Smooth muscle cell (in vitro differentiated cells): ENCODE data around the gene NOL9. TPM values are rescaled to one million over a fixed set of nuclear protein-coding genes. Genes with fewer than 3 reads are reported as not detected.

Experiments used
- DNase-seq: peaks from one replicate; lab custom pipeline; 2025; ENCODE audit not compliant: unreplicated experiment; lab: John Stamatoyannopoulos, UW
- H2AFZ ChIP-seq: fragments of 200-600 bp; sonication (generic); 2 replicates; pipeline ENCODE4 v1.6.0; 2016; ENCODE audit warnings: antibody characterized with exemption, low read depth, mild to moderate bottlenecking
- H3F3A ChIP-seq: fragments of 200-600 bp; sonication (generic); 2 replicates; pipeline ENCODE4 v1.6.0; 2017; ENCODE audit warnings: antibody characterized with exemption, low read depth
- H3K27ac ChIP-seq: fragments of 200-600 bp; sonication (generic); 2 replicates; pipeline ENCODE4 v1.5.1; 2016; ENCODE audit warnings: low read depth, mild to moderate bottlenecking
- H3K27me3 ChIP-seq: fragments of 200-600 bp; sonication (generic); 2 replicates; pipeline ENCODE4 v1.6.1; 2016; ENCODE audit warnings: low read depth, mild to moderate bottlenecking
- H3K36me3 ChIP-seq: fragments of 200-600 bp; sonication (generic); 2 replicates; pipeline ENCODE4 v1.5.1; 2016; ENCODE audit warnings: low read depth
- H3K4me1 ChIP-seq: fragments of 200-600 bp; sonication (generic); 2 replicates; pipeline ENCODE4 v1.5.1; 2016; ENCODE audit warnings: low read depth
- H3K4me2 ChIP-seq: fragments of 200-600 bp; sonication (generic); 2 replicates; pipeline ENCODE4 v1.6.0; 2016; ENCODE audit warnings: mild to moderate bottlenecking
- H3K4me3 ChIP-seq: fragments of 200-600 bp; sonication (generic); 2 replicates; pipeline ENCODE4 v1.5.1; 2016; ENCODE audit warnings: mild to moderate bottlenecking
- H3K79me2 ChIP-seq: fragments of 200-600 bp; sonication (generic); 2 replicates; pipeline ENCODE4 v1.6.0; 2016; ENCODE audit warnings: low read depth, mild to moderate bottlenecking
- H3K9ac ChIP-seq: fragments of 200-600 bp; sonication (generic); 2 replicates; pipeline ENCODE4 v1.6.0; 2016; ENCODE audit warnings: low read depth
- H3K9me3 ChIP-seq: fragments of 200-600 bp; sonication (generic); replicated peaks from 2 replicates; pipeline ENCODE4 v1.5.1; 2016; ENCODE audit warnings: low read depth
- H4K20me1 ChIP-seq: fragments of 200-600 bp; sonication (generic); 2 replicates; pipeline ENCODE4 v1.6.0; 2016; ENCODE audit warnings: low read depth
- WGBS: methylation state at CpG from one replicate; pipeline ENCODE4 v1.1.7; 2016; ENCODE audit warnings: low lambda C conversion rate; 5-methylcytosine and 5-hydroxymethylcytosine counted together
- polyA plus RNA-seq: library from polyadenylated mRNA; unstranded; fragments of >200 nt; fragmentation: Nextera tagmentation; extraction: Ambion mirVana; gene quantifications from 2 replicates; pipeline ENCODE4 v1.2.1, GENCODE V29; 2016
- total RNA-seq: library from RNA; depleted of rRNA; stranded (reverse); fragments of >200 nt; gene quantifications from 2 replicates; pipeline ENCODE4 v1.2.3, GENCODE V29; 2014
- TF ChIP-seq, protein P1 (sequence below): fragments of 200-600 bp; sonication (generic); IDR thresholded peaks from 2 replicates; pipeline ENCODE4 v1.5.1; 2017; ENCODE audit warnings: borderline replicate concordance, mild to moderate bottlenecking, antibody characterized with exemption; ENCODE audit not compliant: insufficient read depth, poor library complexity, severe bottlenecking

The NOL9 gene
- total and polyA plus RNA-seq, 2 experiments from 2014 or later: 8.1 to 12.0 TPM

DNA sequence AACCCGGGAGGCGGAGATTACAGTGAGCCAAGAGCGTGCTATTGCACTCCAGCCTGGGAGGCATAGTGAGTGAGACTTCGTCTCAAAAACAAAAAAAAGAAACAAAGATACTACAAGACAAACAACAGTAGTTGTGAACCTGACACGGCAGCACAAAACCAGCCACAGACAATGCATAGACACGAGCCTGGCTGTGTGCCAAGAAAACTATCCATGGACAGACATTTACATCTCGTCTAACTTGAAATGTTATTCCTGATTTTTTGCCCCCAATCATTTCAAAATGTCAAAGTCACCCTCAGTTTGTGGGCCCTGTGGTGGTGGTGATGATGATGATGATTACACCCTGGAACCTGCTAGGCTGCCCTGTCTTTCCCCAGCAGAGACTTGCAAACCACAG, 42.0 kb upstream of the NOL9 start:
- Histone ChIP-seq H3K79me2 (peaks cover 37% of the 10 kb centered on the region), H3K4me2 (no peak overlapping the region), H2AFZ (no peak overlapping the region), H3K27ac (no peak overlapping the region), H3K36me3 (no peaks in the 10 kb centered on the region), H4K20me1 (peaks cover 80% of the 10 kb centered on the region), H3K9me3 (no peaks in the 10 kb centered on the region), H3F3A (no peaks in the 10 kb centered on the region), H3K4me3 (no peak overlapping the region), H3K4me1 (peaks cover 13% of the 10 kb centered on the region), H3K9ac (no peak overlapping the region), H3K27me3 (no peaks in the 10 kb centered on the region)
- WGBS: 92% methylated on average over 7 of the region's 7 CpGs
- DNase-seq: no peak
- TF ChIP-seq, protein P1, sequence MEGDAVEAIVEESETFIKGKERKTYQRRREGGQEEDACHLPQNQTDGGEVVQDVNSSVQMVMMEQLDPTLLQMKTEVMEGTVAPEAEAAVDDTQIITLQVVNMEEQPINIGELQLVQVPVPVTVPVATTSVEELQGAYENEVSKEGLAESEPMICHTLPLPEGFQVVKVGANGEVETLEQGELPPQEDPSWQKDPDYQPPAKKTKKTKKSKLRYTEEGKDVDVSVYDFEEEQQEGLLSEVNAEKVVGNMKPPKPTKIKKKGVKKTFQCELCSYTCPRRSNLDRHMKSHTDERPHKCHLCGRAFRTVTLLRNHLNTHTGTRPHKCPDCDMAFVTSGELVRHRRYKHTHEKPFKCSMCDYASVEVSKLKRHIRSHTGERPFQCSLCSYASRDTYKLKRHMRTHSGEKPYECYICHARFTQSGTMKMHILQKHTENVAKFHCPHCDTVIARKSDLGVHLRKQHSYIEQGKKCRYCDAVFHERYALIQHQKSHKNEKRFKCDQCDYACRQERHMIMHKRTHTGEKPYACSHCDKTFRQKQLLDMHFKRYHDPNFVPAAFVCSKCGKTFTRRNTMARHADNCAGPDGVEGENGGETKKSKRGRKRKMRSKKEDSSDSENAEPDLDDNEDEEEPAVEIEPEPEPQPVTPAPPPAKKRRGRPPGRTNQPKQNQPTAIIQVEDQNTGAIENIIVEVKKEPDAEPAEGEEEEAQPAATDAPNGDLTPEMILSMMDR: no peak

DNA sequence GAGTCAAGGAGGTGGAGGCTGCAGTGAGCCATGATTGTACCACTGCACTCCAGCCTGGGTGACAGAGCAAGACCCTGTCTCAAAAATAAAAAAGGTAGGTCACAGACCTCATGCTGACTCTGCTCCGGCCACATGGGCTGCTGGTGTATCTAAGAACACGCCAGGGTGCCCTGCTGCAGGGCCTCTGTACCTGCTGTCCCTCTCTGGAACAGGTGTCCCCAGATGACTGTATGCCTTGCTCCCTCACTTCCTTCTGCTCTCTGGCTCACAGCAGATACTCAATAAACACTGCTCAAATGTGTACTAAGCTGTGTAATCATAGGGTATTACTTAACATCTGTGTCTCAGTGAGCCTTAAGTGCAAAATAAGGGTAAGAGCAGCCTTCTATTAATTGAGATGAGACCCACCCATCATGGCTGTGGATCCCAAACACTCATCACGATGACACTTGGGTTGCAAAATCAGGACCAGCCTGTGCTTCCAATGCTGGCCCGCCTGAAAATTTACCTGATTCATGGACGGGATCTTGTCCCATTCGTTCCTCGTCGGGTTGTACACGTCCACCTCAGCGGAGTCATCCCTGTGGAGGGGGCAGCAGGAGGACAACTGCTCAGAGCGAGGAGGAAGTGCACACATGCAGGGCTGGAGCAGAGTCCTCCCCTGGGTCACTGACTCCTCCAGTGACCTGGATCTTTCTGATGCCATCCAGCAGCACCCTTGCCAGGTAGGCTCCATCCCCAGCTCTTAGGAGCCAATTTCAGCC, 40.8 kb upstream of the NOL9 start:
- Histone ChIP-seq H3K4me1 (peaks cover 2% of the 10 kb centered on the region), H3K9ac (no peak overlapping the region), H3K27me3 (no peaks in the 10 kb centered on the region), H3K9me3 (no peaks in the 10 kb centered on the region), H2AFZ (no peak overlapping the region), H3K79me2 (peaks cover 30% of the 10 kb centered on the region), H3K4me2 (no peak overlapping the region), H4K20me1 (peaks cover 78% of the 10 kb centered on the region), H3K4me3 (no peak overlapping the region), H3K36me3 (no peaks in the 10 kb centered on the region), H3K27ac (no peak overlapping the region), H3F3A (no peaks in the 10 kb centered on the region)
- TF ChIP-seq, protein P1: no peak
- WGBS: 95% methylated on average over 11 of the region's 11 CpGs
- no peak for DNase-seq

DNA sequence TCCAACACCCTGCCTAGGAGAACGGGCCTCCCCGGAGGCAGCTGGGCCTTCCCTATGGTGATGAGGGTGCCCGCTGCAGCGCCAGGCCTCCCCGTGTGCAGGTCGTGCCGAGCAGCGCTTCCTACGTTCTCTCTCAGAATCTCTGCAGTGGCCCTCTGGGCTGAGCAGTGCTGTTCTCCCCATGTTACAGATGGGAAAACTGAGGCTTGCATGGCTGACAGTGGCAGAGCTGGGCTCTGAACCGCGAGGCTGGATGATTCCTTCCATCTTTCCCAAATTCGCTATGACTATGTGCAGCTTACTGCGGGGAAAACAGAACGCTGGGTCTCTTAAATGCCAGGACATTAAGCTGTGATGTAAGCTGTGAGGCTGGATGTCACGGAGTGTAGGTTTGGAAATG, 39.5 kb upstream of the NOL9 start:
- Histone ChIP-seq H3F3A (no peaks in the 10 kb centered on the region), H4K20me1 (peaks cover 65% of the 10 kb centered on the region), H3K4me2 (no peak overlapping the region), H3K9me3 (no peaks in the 10 kb centered on the region), H3K4me1 (no peaks in the 10 kb centered on the region), H3K79me2 (peaks cover 16% of the 10 kb centered on the region), H3K27me3 (no peaks in the 10 kb centered on the region), H3K36me3 (no peaks in the 10 kb centered on the region), H3K9ac (no peak overlapping the region), H3K27ac (no peak overlapping the region), H2AFZ (no peak overlapping the region), H3K4me3 (no peak overlapping the region)
- TF ChIP-seq, protein P1: no peak
- WGBS: 97% methylated on average over 15 of the region's 15 CpGs
- DNase-seq: no peak
